IMR-90 (cell line): Measurements from ENCODE around the gene CD68. TPM values are rescaled to one million over a fixed set of nuclear protein-coding genes. Genes with fewer than 3 reads are reported as not detected.

Experiments
- ATAC-seq: fragments of 200-7000 bp; cut with Tn5 transposase; 2 replicates; pipeline ENCODE4 v1.9.1; 2020; ENCODE audit warnings: low read depth, mild to moderate bottlenecking, moderate library complexity
- BruUV-seq: library from RNA; stranded (reverse); fragments of 400-500 nt; replicated peaks from 2 replicates; lab custom pipeline; 2021; lab: Mats Ljungman, UMichigan
- CTCF ChIA-PET: fragments of 300-600 bp; formaldehyde crosslinking; extraction: SDS; loops from one replicate; lab custom pipeline; 2021; ENCODE audit warnings: antibody characterized with exemption; lab: Yijun Ruan, JAX
- POLR2A ChIA-PET: fragments of 300-600 bp; sonication (Branson Sonifier 250); formaldehyde crosslinking; loops from one replicate; lab custom pipeline; 2022; ENCODE audit warnings: antibody characterized with exemption; ENCODE audit not compliant: unreplicated experiment; lab: Charles Lee
- DNase-seq: peaks from one replicate; pipeline ENCODE4 v3.0.0; 2013
- H2AFZ ChIP-seq: replicated peaks from 2 replicates; pipeline ENCODE3; 2013; ENCODE audit warnings: low read length, mild to moderate bottlenecking; ENCODE audit not compliant: poor library complexity
- H2AK5ac ChIP-seq: 2 replicates; pipeline ENCODE4 v1.6.1; 2013; ENCODE audit warnings: low read depth, low read length, inconsistent platforms
- H2AK9ac ChIP-seq: replicated peaks from 2 replicates; pipeline ENCODE3; 2013; ENCODE audit warnings: mild to moderate bottlenecking, low read depth, low read length, moderate library complexity; ENCODE audit not compliant: poor library complexity
- H2BK120ac ChIP-seq: 2 replicates; pipeline ENCODE4 v1.6.1; 2013; ENCODE audit warnings: low read depth, low read length, inconsistent platforms
- H2BK15ac ChIP-seq: 3 replicates; pipeline ENCODE4 v1.6.1; 2013; ENCODE audit warnings: low read depth, low read length, inconsistent platforms
- H2BK20ac ChIP-seq: 2 replicates; pipeline ENCODE4 v1.6.1; 2013; ENCODE audit warnings: low read depth, mild to moderate bottlenecking, inconsistent platforms, low read length, moderate library complexity
- H2BK5ac ChIP-seq: 2 replicates; pipeline ENCODE4 v1.6.1; 2013; ENCODE audit warnings: mild to moderate bottlenecking, low read depth, low read length, inconsistent platforms; ENCODE audit not compliant: poor library complexity, severe bottlenecking
- H3K14ac ChIP-seq: replicated peaks from 2 replicates; pipeline ENCODE4 v1.6.1; 2013; ENCODE audit warnings: low read depth, low read length, inconsistent platforms
- H3K18ac ChIP-seq: 2 replicates; pipeline ENCODE4 v1.6.1; 2013; ENCODE audit warnings: low read depth, low read length, control low read depth
- H3K23ac ChIP-seq: 2 replicates; pipeline ENCODE4 v1.6.1; 2013; ENCODE audit warnings: low read depth, low read length, inconsistent platforms
- H3K27ac ChIP-seq: 2 replicates; pipeline ENCODE4 v1.5.1; 2013; ENCODE audit warnings: mild to moderate bottlenecking, control low read depth, low read length; ENCODE audit not compliant: insufficient read depth
- H3K27me3 ChIP-seq: 2 replicates; pipeline ENCODE4 v1.6.1; 2013; ENCODE audit warnings: low read length; ENCODE audit not compliant: control insufficient read depth, insufficient read depth
- H3K36me3 ChIP-seq: 2 replicates; pipeline ENCODE4 v1.6.1; 2013; ENCODE audit warnings: low read length, mixed read lengths; ENCODE audit not compliant: control insufficient read depth, insufficient read depth
- H3K4ac ChIP-seq: 2 replicates; pipeline ENCODE4 v1.6.1; 2013; ENCODE audit warnings: low read depth, low read length, inconsistent platforms
- H3K4me1 ChIP-seq: 2 replicates; pipeline ENCODE4 v1.6.1; 2013; ENCODE audit warnings: low read length, mixed read lengths; ENCODE audit not compliant: control insufficient read depth, insufficient read depth
- H3K4me2 ChIP-seq: 2 replicates; pipeline ENCODE4 v1.6.1; 2013; ENCODE audit warnings: low read depth, mild to moderate bottlenecking, control low read depth, low read length, moderate library complexity
- H3K4me3 ChIP-seq: 2 replicates; pipeline ENCODE4 v1.5.1; 2013; ENCODE audit warnings: low read depth, mild to moderate bottlenecking, control low read depth, low read length, moderate library complexity; ENCODE audit not compliant: insufficient read depth
- H3K56ac ChIP-seq: 2 replicates; pipeline ENCODE4 v1.6.1; 2013; ENCODE audit warnings: low read length, inconsistent platforms; ENCODE audit not compliant: insufficient read depth; ENCODE audit errors: extremely low read depth
- H3K79me1 ChIP-seq, 2 experiments: 2 replicates each; pipeline ENCODE4 v1.6.1; 2013; ENCODE audit warnings: low read length in 2 of 2, inconsistent platforms in 1 of 2, low read depth in 1 of 2
- H3K9ac ChIP-seq: 2 replicates; pipeline ENCODE4 v1.6.1; 2013; ENCODE audit warnings: low read depth, low read length, control low read depth
- H3K9me1 ChIP-seq: 2 replicates; pipeline ENCODE4 v1.6.1; 2013; ENCODE audit warnings: low read length, inconsistent platforms; ENCODE audit not compliant: insufficient read depth
- H3K9me3 ChIP-seq: 2 replicates; pipeline ENCODE4 v1.6.1; 2013; ENCODE audit warnings: low read length; ENCODE audit not compliant: control insufficient read depth, insufficient read depth
- H4K20me1 ChIP-seq: 2 replicates; pipeline ENCODE4 v1.6.1; 2013; ENCODE audit warnings: low read length, inconsistent platforms; ENCODE audit not compliant: insufficient read depth
- H4K5ac ChIP-seq: 2 replicates; pipeline ENCODE4 v1.6.1; 2013; ENCODE audit warnings: mild to moderate bottlenecking, low read depth, low read length, control low read depth
- H4K8ac ChIP-seq, 2 experiments: 2 replicates each; pipeline ENCODE4 v1.6.1; 2013; ENCODE audit warnings: low read depth in 2 of 2, low read length in 2 of 2, control low read depth in 1 of 2, inconsistent platforms in 1 of 2
- H4K91ac ChIP-seq: 2 replicates; pipeline ENCODE4 v1.6.1; 2013; ENCODE audit warnings: low read depth, low read length, inconsistent platforms; ENCODE audit not compliant: insufficient read depth
- BHLHE40 ChIP-seq: fragments of 150-350 bp; IDR thresholded peaks from 2 replicates; pipeline ENCODE4 v1.6.1; 2016; ENCODE audit warnings: mild to moderate bottlenecking, low read depth, low read length
- CEBPB ChIP-seq: IDR thresholded peaks from 2 replicates; pipeline ENCODE4 v1.6.1; 2012; ENCODE audit warnings: low read depth, low read length, improper control_type of control experiment
- CHD1 ChIP-seq: IDR thresholded peaks from 2 replicates; pipeline ENCODE4 v1.6.1; 2012; ENCODE audit warnings: low read depth, low read length, improper control_type of control experiment
- FOS ChIP-seq: fragments of 150-350 bp; IDR thresholded peaks from 2 replicates; pipeline ENCODE4 v1.6.1; 2016; ENCODE audit warnings: low read depth, low read length
- MAFK ChIP-seq: IDR thresholded peaks from 2 replicates; pipeline ENCODE4 v1.6.1; 2012; ENCODE audit warnings: low read depth, low read length, improper control_type of control experiment
- MAZ ChIP-seq: IDR thresholded peaks from 2 replicates; pipeline ENCODE4 v1.6.1; 2012; ENCODE audit warnings: low read depth, mild to moderate bottlenecking, low read length, improper control_type of control experiment, moderate library complexity, borderline replicate concordance
- MXI1 ChIP-seq: IDR thresholded peaks from 2 replicates; pipeline ENCODE4 v1.6.1; 2012; ENCODE audit warnings: low read depth, mild to moderate bottlenecking, low read length, moderate library complexity, borderline replicate concordance
- NFE2L2 ChIP-seq: fragments of 150-350 bp; IDR thresholded peaks from 2 replicates; pipeline ENCODE4 v1.6.1; 2016; ENCODE audit warnings: low read depth, mild to moderate bottlenecking, low read length
- POLR2A ChIP-seq: IDR thresholded peaks from 2 replicates; pipeline ENCODE4 v1.6.1; 2012; ENCODE audit warnings: mild to moderate bottlenecking, low read depth, low read length
- RAD21 ChIP-seq: IDR thresholded peaks from 2 replicates; pipeline ENCODE4 v1.6.1; 2012; ENCODE audit warnings: low read length, improper control_type of control experiment
- RCOR1 ChIP-seq: IDR thresholded peaks from 2 replicates; pipeline ENCODE4 v1.6.1; 2012; ENCODE audit warnings: mild to moderate bottlenecking, low read length, improper control_type of control experiment; ENCODE audit not compliant: insufficient replicate concordance
- RFX5 ChIP-seq: IDR thresholded peaks from 2 replicates; pipeline ENCODE4 v1.8.0; 2012; ENCODE audit warnings: low read depth, mild to moderate bottlenecking, low read length, moderate library complexity
- SMC3 ChIP-seq: fragments of 150-350 bp; IDR thresholded peaks from 2 replicates; pipeline ENCODE4 v1.6.1; 2016; ENCODE audit warnings: low read depth, mild to moderate bottlenecking, antibody characterized with exemption, low read length, moderate library complexity
- WGBS, 2 experiments: methylation state at CpG; one replicate each; pipeline versions ENCODE4 v1.1.5 to v1.1.7; 2013; ENCODE audit warnings: missing lambda C conversion rate in 2 of 2; ENCODE audit not compliant: insufficient read length in 1 of 2; ENCODE audit errors: extremely low coverage in 2 of 2; 5-methylcytosine and 5-hydroxymethylcytosine counted together
- dilution Hi-C: fragments of 300-500 bp; cut with HindIII; formaldehyde crosslinking; loops from one replicate; pipeline ENCODE4 v1.14.3; 2018; ENCODE audit warnings: low sequenced_read_pairs; ENCODE audit not compliant: unreplicated experiment
- in situ Hi-C: fragments of 300-500 bp; cut with MboI; formaldehyde crosslinking; loops from 3 replicates; pipeline ENCODE4 v1.14.3; 2019; ENCODE audit warnings: low sequenced_read_pairs, inconsistent platforms, mixed read lengths
- intact Hi-C: fragments of 100-400 bp; cut with micrococcal nuclease; formaldehyde crosslinking; loops from 2 replicates; pipeline ENCODE4 v1.10.0; 2022
- polyA plus RNA-seq, 3 experiments: library from polyadenylated mRNA; depleted of rRNA; stranded (reverse); fragments of >200 nt; gene quantifications; 2 replicates each; pipeline ENCODE4 v1.2.3, GENCODE V29; 2012; ENCODE audit warnings: low replicate concordance in 1 of 3
- total RNA-seq: library from RNA; depleted of rRNA; stranded (reverse); fragments of >200 nt; gene quantifications from 2 replicates; pipeline ENCODE4 v1.2.3, GENCODE V29; 2012
- TF ChIP-seq, protein P1 (sequence below): fragments of 150-350 bp; IDR thresholded peaks from 2 replicates; pipeline ENCODE4 v1.6.1; 2017; ENCODE audit warnings: mild to moderate bottlenecking, antibody characterized with exemption, low read length, low read depth
- TF ChIP-seq, protein P2 (sequence below): conservative IDR thresholded peaks from 2 replicates; pipeline ENCODE4 v1.5.1; 2012; ENCODE audit warnings: mild to moderate bottlenecking, low read depth, low read length, improper control_type of control experiment

Gene CD68
- total and polyA plus RNA-seq, 2 of the 4 experiments (the other 2 are of a cell fraction) = 16.0 to 43.1 TPM

DNA sequence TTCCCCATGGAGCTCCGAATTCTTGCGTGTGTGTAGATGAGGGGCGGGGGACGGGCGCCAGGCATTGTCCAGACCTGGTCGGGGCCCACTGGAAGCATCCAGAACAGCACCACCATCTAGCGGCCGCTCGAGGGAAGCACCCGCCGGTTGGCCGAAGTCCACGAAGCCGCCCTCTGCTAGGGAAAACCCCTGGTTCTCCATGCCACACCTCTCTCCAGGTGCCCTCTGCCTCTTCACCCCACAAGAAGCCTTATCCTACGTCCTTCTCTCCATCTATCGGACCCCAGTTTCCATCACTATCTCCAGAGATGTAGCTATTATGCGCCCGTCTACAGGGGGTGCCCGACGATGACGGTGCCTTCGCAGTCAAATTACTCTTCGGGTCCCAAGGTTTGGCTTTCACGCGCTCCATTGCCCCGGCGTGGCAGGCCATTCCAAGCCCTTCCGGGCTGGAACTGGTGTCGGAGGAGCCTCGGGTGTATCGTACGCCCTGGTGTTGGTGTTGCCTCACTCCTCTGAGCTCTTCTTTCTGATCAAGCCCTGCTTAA, 18.3 kb upstream of the CD68 start:
- Histone ChIP-seq H2BK15ac (peak overlapping the region; percentile 51; the same call in 1 of the 3 replicates), H3K4me1 (peaks cover 9% of the 10 kb centered on the region), H3K56ac (peak overlapping the region; percentile 68; the same call in 1 of the 2 replicates), H4K20me1 (no peaks in the 10 kb centered on the region), H3K27me3 (no peaks in the 10 kb centered on the region), H3K9ac (peak overlapping the region; percentile 74), H2AK9ac (peak overlapping the region; percentile 100), H3K4ac (peak overlapping the region; percentile 31), H2BK5ac (no peak overlapping the region), H3K27ac (peak overlapping the region; percentile 84), H2AK5ac (peak overlapping the region; percentile 98), H4K91ac (peak overlapping the region; percentile 54), H3K9me3 (no peaks in the 10 kb centered on the region), H3K23ac (peak overlapping the region; percentile 39; the same call in 1 of the 2 replicates), H3K4me2 (peak overlapping the region; percentile 98), H4K8ac (peak overlapping the region; percentile 73 to 91), H3K14ac (0 out of 2 replicates have a peak overlapping the region, but pooled peaks have one; percentile 31), H2BK20ac (no peak overlapping the region), H3K4me3 (peak overlapping the region; percentile 79), H3K36me3 (peaks cover 20% of the 10 kb centered on the region), H2BK120ac (no peak overlapping the region), H4K5ac (peak overlapping the region; percentile 18), H3K18ac (no peak overlapping the region), H2AFZ (peak overlapping the region; percentile 99), H3K9me1 (no peaks in the 10 kb centered on the region), H3K79me1 (peaks cover 24 to 30% of the 10 kb centered on the region in 2 experiments)
- intact Hi-C loops = loop anchor here (1.0 to 10.0 kb wide), 8 partner anchors 47 to 516 kb away; partner anchors contain the start of genes KCTD11, NEURL4, POLR2A and SLC16A11
- dilution Hi-C loops = no loop called here
- ChIA-PET POLR2A (interaction anchor here (0.9 to 1.1 kb wide), 2 partner anchors 23 to 83 kb away, joined by 3 to 4 read pairs; no protein-coding TSS in a partner anchor), CTCF (interaction anchor here (0.7 to 2.8 kb wide), 20 partner anchors 8 to 206 kb away, joined by 3 to 24 read pairs (median 4); partner anchors contain the start of genes MPDU1 and TMEM95)
- WGBS, 2 experiments = 0% methylated on average over 13 of the region's 32 CpGs; no CpG with 5 or more reads in 1 of the 2 experiments
- ATAC-seq = peak; percentile 72
- no TSS peak for BruUV-seq
- DNase-seq = peak; percentile 76
- in situ Hi-C loops = no loop called here
- no peak for TF ChIP-seq MAFK
- peak; percentile 85 for TF ChIP-seq RAD21
- no peak for TF ChIP-seq FOS
- TF ChIP-seq CEBPB = no peak
- no peak for TF ChIP-seq RCOR1
- TF ChIP-seq MAZ = peak; percentile 56; the same call in 1 of the 2 replicates
- TF ChIP-seq POLR2A = no peak
- TF ChIP-seq, protein P1, sequence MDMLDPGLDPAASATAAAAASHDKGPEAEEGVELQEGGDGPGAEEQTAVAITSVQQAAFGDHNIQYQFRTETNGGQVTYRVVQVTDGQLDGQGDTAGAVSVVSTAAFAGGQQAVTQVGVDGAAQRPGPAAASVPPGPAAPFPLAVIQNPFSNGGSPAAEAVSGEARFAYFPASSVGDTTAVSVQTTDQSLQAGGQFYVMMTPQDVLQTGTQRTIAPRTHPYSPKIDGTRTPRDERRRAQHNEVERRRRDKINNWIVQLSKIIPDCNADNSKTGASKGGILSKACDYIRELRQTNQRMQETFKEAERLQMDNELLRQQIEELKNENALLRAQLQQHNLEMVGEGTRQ = no peak
- TF ChIP-seq RFX5 = no peak
- no peak for TF ChIP-seq NFE2L2
- TF ChIP-seq MXI1 = peak; percentile 79; the same call in 1 of the 2 replicates
- TF ChIP-seq BHLHE40 = peak; percentile 18; the same call in 1 of the 2 replicates
- peak; percentile 58 for TF ChIP-seq SMC3
- TF ChIP-seq, protein P2, sequence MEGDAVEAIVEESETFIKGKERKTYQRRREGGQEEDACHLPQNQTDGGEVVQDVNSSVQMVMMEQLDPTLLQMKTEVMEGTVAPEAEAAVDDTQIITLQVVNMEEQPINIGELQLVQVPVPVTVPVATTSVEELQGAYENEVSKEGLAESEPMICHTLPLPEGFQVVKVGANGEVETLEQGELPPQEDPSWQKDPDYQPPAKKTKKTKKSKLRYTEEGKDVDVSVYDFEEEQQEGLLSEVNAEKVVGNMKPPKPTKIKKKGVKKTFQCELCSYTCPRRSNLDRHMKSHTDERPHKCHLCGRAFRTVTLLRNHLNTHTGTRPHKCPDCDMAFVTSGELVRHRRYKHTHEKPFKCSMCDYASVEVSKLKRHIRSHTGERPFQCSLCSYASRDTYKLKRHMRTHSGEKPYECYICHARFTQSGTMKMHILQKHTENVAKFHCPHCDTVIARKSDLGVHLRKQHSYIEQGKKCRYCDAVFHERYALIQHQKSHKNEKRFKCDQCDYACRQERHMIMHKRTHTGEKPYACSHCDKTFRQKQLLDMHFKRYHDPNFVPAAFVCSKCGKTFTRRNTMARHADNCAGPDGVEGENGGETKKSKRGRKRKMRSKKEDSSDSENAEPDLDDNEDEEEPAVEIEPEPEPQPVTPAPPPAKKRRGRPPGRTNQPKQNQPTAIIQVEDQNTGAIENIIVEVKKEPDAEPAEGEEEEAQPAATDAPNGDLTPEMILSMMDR = peak; percentile 94
- no peak for TF ChIP-seq CHD1
